Pons (tissue), 1 donor: Measurements from ENCODE around the gene STOM.

Experiments
- DNase-seq: peaks from one replicate; pipeline ENCODE4 v3.0.0-alpha.2; 2016; ENCODE audit warnings: low spot score

Gene STOM

DNA sequence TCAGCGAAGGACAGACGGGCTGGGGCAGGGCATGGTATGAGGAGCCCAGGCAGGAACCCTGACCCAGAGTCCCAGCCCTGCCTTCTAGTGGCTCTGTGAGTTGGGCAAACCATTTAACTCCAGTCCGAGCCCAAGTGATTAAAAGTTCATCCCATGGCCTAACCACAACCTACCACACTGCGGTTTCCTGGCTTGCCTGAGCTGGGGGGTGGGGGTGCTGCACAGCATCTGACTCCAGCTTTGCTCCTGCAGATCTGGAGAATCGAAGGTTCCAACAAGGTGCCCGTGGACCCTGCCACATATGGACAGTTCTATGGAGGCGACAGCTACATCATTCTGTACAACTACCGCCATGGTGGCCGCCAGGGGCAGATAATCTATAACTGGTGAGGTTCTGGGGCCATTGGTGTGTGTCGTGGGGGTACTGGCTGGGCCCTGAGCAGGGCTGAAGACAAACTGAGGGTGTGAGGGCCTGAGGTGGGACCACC is 49.0 kb downstream of the STOM start:
- DNase-seq = no peak

DNA sequence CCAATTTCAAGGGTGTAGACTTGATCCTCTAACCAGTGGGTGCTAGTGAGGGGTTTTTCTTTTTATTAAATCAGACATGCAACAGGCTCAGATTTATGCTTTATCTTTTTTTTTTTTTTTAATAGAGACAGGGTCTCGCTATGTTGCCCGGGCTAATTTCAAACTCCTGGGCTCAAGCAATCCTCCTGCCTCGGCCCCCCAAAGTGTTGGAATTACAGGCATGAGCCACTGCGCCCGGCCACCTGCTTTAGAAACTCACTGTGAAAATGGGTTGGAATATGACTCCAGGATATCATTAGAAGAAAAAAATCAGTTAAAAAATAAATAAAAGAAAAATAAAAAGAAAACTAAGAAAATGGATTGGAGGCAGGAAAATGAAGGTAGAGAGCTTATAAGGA is 50.7 kb downstream of the STOM start:
- no peak for DNase-seq

DNA sequence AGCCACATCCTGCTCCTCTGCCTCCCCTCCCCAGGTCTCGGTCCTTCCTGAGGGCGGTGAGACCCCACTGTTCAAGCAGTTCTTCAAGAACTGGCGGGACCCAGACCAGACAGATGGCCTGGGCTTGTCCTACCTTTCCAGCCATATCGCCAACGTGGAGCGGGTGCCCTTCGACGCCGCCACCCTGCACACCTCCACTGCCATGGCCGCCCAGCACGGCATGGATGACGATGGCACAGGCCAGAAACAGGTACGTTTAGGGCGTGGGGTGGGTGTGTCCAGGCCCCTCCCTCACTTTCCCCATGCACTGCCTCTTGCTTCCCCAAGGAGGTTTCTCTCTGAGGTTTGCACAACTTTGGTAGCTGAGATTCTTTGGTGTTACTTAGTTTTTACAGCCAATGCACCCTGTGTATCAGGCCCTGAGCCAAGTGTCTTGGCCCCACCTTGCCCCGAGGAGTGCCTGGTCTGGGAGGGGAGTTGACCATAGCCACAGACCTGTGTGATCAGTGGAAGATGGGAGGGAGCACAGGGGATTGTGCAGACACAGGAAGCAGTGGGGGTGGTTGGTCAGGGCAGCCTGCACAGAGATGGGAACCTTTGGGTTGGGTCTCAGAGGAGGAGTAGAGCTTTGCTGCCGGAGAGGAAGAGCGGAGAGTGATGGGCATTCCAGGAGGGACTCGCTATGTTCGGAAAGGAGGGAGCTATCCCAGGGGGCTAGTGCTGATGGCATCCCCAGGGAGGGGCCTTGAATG is 51.2 kb downstream of the STOM start:
- no peak for DNase-seq

DNA sequence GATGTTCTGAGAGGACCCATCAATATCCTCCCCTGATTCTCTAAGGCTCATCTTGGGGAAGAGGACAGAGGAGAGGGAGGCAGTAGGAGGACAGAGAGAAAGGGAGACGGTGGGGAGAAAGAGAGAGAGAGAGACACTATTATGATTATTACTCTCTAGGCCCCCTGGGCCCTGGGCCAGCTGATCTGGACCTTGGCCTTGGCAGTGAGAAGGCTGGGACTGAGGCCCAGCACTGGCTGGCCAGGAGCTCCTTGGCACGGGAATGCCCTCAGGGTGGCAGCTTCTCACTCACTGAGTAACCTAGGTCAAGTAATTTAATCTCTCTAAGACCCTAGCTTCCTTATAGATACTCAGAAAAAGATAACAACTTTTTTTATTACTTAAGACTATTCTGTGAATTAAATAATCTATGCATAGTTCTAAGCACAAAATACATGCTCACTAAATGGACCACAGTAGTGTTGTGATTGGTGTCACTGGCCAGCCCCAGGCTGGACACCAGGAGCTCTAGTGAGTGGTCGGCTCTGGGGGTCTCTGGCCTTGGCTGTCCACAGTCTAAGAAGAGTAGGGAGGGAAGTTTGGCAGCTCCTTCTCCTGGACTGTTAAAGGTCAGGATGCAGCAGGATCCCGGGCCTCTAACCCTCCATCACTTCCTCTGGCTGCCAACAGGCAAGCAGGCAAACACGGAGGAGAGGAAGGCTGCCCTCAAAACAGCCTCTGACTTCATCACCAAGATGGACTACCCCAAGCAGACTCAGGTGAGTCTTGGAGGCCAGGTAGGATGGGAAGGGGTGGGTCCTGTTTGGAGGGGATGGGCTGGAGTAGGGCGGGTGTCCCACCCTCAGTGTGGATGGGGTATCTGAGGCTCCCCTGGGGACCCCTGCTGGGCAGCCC is 52.1 kb downstream of the STOM start:
- peak; percentile 33 for DNase-seq

DNA sequence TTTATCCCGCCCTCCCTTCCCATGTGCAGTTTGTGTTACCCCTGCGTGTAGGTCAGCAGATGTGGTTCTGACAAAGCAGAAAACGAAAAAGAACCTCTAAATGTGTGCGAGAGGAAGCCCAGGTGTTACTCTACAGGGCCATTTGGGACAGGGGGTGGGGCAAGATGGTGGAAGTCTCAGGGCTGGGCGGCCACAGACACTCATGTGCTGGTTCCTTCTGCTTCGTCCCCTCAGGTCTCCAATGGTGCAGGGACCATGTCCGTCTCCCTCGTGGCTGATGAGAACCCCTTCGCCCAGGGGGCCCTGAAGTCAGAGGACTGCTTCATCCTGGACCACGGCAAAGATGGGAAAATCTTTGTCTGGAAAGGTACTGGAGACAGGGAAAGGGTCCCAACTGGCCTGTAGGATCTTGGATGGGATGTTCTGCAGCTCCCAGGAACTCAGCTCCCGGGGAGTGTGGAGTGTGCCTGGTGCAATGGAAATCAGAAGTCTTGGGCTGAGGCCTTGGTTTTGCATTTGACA is 53.1 kb downstream of the STOM start:
- DNase-seq = no peak

DNA sequence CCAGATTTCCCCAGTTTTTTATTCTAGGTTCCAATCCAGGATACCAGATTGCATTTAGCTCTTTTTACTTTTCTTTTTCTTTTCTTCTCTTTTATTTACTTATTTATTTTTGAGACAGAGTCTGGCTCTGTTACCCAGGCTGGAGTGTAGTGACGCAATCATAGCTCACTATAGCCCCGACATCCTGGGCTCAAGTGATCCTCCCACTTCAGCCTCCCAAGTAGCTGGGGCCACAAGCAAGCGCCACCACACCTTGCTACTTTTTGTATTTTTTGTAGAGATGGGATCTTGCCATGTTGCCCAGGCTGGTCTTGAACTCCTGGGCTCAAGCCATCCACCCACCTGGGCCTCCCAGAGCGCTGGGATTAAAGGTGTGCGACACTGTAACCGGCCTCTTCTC is 53.7 kb downstream of the STOM start:
- DNase-seq = no peak

DNA sequence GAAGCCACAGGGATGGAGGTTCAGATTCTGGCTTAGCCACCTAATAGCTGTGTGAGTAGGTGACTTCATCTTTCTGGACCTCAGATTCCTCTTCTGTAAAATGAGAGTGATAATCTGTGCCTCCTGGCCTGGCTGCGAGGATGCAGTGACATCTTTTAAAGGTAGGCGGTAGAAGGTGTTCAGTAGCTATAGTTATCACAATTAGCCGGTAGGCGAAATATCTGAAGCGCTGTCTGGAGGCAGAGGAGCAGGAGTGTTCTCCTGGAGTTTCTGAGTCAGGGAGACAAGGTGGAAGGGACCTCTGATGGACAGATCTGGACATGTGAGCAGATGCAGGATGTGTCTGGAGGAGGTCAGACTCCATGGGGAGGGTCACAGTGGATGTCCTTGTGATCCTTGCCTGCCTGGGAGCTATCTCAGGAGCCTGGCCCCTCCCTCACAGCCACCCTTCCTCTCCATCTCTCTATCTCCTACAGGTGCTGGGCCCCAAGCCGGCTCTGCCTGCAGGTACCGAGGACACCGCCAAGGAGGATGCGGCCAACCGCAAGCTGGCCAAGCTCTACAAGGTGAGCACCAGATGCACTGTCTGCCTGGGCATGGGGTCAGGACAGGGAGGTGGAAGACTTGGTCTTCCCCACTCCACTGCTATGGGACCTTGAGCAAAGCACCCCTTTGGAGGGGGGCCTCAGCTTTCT is 56.4 kb downstream of the STOM start:
- no peak for DNase-seq

DNA sequence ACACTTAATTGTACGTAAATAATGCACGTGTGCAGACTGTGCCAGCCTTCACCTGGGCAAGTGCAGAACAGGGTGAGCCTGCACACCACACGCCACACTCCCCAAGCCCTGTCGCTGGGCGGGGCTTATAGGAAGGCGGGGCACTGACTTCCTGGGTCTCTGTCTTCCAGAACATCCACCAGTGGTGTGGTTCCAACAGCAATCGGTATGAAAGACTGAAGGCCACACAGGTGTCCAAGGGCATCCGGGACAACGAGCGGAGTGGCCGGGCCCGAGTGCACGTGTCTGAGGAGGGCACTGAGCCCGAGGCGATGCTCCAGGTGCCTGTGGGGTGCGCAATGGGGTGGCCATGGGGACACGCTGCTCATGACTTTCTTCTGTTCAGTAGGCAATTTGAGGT is 57.9 kb downstream of the STOM start:
- DNase-seq = no peak

DNA sequence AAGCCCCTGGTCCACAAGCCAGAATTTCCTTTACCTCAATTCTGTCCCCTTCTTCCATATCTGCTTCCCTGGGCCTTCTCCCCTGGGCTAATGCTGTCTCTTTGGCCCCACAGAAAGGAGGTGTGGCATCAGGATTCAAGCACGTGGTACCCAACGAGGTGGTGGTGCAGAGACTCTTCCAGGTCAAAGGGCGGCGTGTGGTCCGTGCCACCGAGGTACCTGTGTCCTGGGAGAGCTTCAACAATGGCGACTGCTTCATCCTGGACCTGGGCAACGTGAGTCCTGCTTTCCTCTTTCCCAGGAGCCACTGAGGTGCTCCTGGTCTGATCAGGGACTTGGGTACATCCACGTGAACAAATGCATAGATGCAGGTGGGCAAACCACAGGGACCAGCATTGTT is 59.5 kb downstream of the STOM start:
- no peak for DNase-seq

DNA sequence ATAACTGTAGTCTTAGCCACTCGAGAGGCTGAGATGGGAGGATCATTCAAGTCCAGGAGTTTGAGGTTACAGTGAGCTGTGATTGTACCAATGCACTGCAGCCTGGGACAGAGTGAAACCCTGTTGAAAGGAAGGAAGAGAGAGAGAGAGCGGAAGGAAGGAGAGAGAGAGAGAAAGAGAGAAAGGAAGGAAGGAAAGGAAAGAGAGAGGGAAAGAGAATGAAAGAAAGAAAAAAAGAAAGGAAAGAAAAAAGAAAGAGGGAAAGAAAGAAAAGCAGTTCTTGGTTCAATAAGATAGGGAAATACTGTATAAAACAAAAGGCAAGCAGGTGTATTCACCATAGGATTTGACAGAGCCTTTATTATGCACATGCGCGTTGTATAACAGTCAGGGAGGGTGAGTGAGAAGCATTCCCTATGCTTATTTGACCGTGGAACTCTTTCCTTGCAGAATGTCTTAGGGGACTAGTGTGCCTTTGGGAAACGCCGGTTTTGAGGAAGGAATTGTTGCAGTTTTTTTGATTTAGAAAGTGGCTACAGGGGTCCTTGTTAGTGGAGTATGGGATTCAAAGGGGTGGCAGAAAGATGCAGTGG is 60.1 kb downstream of the STOM start:
- no peak for DNase-seq

DNA sequence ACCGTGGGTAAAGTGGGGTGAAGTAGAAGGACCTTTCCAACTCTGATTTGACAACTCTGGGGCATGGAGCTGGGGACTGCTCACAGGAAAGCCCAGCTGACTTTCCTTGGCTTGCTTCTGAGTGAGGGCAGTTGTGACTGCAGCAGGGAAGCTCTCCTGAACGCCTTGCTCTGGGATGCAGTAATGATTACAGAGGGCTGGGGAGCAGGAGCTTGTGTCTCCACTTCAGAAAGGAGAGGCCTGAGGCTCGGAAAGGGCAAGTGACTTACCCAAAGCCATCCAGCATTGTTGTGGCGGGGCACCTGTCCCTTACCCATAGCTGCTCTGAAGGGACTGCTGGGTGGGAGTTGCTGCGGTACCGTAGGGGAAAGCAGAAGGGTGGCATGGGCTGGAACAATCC is 60.9 kb downstream of the STOM start:
- DNase-seq = no peak

DNA sequence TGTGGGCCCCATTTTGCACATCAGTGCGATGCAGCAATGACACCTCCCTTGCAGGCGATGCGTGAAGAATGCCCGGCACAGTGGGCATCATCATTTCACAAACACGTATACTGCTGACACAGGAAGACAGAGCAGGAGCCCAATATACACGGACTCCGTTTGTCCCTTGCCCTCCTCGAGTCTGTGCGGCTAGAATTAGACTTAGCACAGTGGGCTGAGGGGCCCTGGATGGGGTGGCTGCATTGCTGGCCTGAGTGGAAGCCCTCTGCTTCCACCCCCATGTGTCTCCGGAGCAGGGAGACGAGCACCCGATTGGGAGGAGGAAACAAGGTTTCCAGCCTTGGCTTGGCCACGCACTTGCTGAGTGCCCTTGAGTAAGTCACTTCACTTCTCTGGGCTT is 61.3 kb downstream of the STOM start:
- no peak for DNase-seq

DNA sequence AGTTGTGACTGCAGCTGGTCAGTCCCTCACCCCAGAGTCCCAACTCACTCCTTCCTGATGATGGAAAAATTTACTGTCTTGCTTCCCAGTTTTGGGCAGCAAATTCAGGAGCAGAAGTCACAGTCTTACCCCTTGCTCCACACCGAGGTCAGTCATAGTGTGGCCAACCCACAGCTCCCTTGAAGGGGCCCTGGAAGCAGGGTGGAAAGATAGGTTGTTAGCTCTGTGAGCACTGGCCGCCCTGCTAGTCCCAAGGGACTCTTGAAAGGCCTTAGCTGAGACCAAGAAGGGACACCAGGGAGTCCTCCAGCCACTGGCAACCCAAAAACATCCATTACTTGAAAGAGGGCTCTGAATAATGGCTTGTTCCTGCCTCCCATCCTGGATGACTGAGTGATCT is 62.1 kb downstream of the STOM start:
- no peak for DNase-seq

DNA sequence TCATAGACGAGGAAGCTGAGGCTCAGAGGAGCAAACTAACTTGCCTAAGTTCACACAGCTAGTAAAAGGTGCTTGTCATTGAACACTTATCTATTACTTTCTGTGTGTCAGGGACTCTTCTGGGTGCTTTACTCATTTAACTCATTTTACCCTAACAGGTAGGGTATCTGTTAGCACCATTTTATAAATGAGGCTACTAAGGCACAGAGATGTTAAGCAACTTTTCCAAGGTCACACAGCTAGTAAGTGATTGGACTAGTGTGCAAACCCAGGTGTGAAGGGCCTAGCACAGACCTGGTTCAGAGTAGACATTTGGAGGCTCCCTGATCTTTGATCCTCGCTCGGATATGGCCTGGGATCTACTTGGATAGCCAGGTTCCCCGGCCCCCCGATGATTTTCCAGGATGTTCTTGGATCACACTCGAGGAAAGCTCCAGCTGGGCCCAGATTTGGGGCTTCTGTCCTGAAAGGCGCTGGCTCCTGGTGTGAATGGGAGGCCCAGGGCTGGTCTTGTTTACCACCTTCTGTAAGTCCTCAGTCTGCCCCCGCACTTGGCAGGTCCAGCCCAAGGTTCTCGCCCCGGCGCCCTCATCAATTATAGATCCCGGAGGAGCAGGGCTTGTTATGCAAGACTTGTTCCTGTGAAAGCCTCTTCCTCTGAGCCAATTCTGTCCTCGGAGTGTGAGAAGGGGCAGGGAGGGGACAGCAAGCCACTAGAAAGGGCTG is 64.6 kb downstream of the STOM start:
- DNase-seq = no peak

DNA sequence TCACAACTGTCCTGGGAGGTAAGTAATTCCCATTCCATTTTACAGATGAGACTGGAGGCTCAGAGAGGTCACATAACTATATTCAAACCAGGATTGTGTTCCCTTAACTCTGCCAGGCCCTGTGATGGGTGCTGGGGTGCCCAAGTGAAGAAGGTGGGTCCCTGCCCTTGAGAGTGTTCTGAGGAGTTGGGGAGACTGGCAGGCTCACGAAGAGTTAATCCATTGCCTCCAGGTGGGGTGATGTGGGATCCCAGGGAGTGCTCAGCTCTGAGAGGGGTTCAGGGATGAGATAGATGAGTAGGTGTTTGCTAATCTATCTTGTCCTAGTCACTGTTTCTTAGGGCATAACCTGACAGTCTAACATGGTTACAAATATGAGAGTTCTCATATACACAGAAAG is 65.3 kb downstream of the STOM start:
- no peak for DNase-seq

DNA sequence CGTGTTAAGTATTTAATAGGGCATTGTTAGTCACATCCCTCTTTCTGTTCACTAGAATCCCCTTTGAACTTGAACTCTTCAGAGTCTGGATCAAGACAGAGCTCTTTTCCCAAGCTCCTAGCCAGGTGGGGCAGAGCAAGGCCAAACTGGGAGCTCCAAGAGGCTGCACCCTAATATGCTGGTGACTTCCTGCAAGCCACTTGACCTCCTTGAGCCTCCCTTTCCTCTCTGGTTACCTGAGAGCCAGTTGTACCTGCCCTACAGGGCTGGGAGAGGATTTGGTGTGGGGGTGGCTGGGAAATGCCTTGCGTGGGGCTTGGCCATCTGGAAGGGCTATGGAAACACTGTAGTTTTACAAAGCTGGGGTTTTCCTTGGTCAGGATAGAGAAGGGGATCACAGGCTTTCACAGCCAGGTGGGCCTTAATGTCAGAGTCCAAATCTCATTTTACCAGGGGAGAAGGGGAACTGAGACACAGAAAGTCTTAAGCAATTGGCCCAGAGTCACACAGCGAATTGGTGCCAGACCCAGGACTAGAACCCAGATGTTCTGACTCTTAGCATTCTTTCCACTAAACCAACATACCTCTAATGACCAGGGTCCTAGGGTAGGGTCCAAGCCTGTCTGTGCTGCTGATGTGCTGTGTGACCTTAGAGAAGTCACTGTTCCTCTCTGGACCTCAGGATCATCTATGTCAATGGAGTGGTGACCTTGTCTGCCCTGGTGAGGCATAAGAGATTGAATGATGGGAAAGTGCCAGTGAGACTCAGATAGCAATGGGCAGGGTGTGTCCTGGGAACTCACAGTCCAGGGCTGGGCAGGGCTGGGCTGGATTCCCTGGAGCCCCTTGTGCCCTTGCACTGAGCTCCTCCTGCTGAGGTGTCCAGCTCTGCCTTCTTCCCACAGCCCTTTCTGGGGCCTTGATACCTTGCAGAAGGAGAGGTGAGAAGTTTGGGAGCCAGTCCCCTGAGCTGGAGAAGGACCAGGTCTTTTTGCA is 66.3 kb downstream of the STOM start:
- no peak for DNase-seq

DNA sequence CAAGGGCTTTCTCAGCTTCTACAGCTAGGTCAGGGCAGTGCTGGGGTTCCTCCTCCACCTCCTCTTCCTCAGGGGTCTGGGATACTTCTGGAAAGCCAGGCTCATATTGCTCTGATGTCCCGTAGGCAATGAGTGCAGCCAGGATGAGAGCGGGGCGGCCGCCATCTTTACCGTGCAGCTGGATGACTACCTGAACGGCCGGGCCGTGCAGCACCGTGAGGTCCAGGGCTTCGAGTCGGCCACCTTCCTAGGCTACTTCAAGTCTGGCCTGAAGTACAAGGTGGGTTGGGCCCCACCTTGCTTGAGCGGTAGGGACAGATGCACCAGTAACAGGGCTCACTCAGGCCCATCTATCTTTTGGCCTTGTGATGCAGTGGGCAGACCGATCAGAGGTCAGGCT is 67.3 kb downstream of the STOM start:
- DNase-seq = no peak

DNA sequence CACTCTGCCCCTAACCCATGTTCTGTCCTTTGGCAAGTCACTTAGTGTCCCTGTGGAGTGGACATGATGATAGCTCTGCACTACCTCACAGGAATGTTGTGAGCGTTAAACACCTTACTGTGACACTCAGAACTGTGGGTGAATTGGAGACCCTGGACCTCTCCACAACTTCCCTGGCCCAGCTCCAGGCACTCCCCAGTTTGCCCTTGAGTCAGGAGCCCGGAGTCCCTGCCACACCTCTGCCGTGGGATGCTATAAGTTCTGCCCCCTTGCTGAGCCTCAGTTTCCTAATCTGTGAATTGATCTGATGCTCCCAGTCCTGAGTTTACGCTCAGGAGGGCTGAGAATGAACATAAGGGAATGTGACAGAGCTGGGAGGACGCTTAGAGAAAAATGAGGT is 67.7 kb downstream of the STOM start:
- DNase-seq = no peak

DNA sequence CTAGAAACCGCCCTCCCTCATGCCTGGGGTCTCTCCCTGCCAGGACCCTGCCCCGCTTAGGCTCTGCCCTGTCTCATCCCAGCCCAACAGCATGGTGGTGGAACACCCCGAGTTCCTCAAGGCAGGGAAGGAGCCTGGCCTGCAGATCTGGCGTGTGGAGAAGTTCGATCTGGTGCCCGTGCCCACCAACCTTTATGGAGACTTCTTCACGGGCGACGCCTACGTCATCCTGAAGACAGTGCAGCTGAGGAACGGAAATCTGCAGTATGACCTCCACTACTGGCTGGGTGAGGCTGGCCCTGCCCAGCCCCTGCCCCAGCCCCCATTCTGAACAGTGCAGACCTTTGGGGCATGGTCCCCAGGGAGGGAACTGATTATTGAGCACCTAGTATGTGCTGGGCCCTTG is 68.2 kb downstream of the STOM start:
- no peak for DNase-seq
